Mesenchymal stem cell (in vitro differentiated cells and primary cell): ENCODE measurements around the gene CDH1.
A peak's percentile ranks its signal among the peaks of the same experiment; 100 is the strongest.

Experiments used
- DNase-seq: peaks from one replicate; pipeline ENCODE4 v3.0.0-alpha.2; 2013
- H2AFZ ChIP-seq: one replicate; pipeline ENCODE4 v1.6.1; 2013; ENCODE audit warnings: low read depth, mild to moderate bottlenecking, control low read depth, inconsistent platforms, low read length, moderate library complexity
- H2AK5ac ChIP-seq: 2 replicates; pipeline ENCODE4 v1.6.1; 2013; ENCODE audit warnings: low read length, moderate library complexity, mild to moderate bottlenecking, inconsistent platforms; ENCODE audit not compliant: severe bottlenecking
- H2BK120ac ChIP-seq: one replicate; pipeline ENCODE4 v1.6.1; 2013; ENCODE audit warnings: low read depth, mild to moderate bottlenecking, inconsistent platforms, low read length, moderate library complexity
- H2BK12ac ChIP-seq, 2 experiments: one replicate each; pipeline ENCODE4 v1.6.1; 2013; ENCODE audit warnings: inconsistent platforms in 2 of 2, low read length in 2 of 2, mild to moderate bottlenecking in 2 of 2, moderate library complexity in 2 of 2, control low read depth in 1 of 2
- H2BK15ac ChIP-seq: one replicate; pipeline ENCODE4 v1.6.1; 2013; ENCODE audit warnings: mild to moderate bottlenecking, low read depth, inconsistent platforms; ENCODE audit not compliant: poor library complexity, severe bottlenecking
- H2BK5ac ChIP-seq: 2 replicates; pipeline ENCODE4 v1.6.1; 2013; ENCODE audit warnings: low read depth, mild to moderate bottlenecking, low read length, control low read depth, inconsistent platforms; ENCODE audit not compliant: poor library complexity, severe bottlenecking
- H3K14ac ChIP-seq, 2 experiments: one replicate each; pipeline ENCODE4 v1.6.1; 2013; ENCODE audit warnings: inconsistent platforms in 2 of 2, low read length in 2 of 2, control low read depth in 1 of 2, mild to moderate bottlenecking in 1 of 2, moderate library complexity in 1 of 2
- H3K18ac ChIP-seq, 2 experiments: one replicate each; pipeline ENCODE4 v1.6.1; 2013; ENCODE audit warnings: inconsistent platforms in 2 of 2, low read length in 2 of 2, control low read depth in 1 of 2, low read depth in 1 of 2, mild to moderate bottlenecking in 1 of 2
- H3K23ac ChIP-seq, 2 experiments: one replicate each; pipeline ENCODE4 v1.6.1; 2013; ENCODE audit warnings: inconsistent platforms in 2 of 2, low read length in 2 of 2, mild to moderate bottlenecking in 2 of 2, moderate library complexity in 2 of 2, control low read depth in 1 of 2
- H3K27ac ChIP-seq: 2 replicates; pipeline ENCODE4 v1.5.1; 2013; ENCODE audit warnings: mild to moderate bottlenecking, moderate library complexity, low read length, control low read depth, inconsistent platforms; ENCODE audit not compliant: poor library complexity, severe bottlenecking
- H3K27me3 ChIP-seq, 2 experiments: 2 replicates each; pipeline versions ENCODE4 v1.6.1 to v1.7.0; 2013; ENCODE audit warnings: low read length in 2 of 2, mild to moderate bottlenecking in 2 of 2, moderate library complexity in 2 of 2, control low read depth in 1 of 2, inconsistent platforms in 1 of 2; ENCODE audit not compliant: control insufficient read depth in 1 of 2, insufficient read depth in 1 of 2
- H3K36me3 ChIP-seq, 2 experiments: 2 replicates each; pipeline versions ENCODE4 v1.6.1 to v1.7.0; 2013; ENCODE audit warnings: low read length in 2 of 2, control low read depth in 1 of 2, inconsistent platforms in 1 of 2, low read depth in 1 of 2, mild to moderate bottlenecking in 1 of 2; ENCODE audit not compliant: insufficient read depth in 2 of 2, control insufficient read depth in 1 of 2
- H3K4ac ChIP-seq, 2 experiments: one replicate each; pipeline ENCODE4 v1.6.1; 2013; ENCODE audit warnings: inconsistent platforms in 2 of 2, low read length in 2 of 2, mild to moderate bottlenecking in 2 of 2, moderate library complexity in 2 of 2, control low read depth in 1 of 2, low read depth in 1 of 2
- H3K4me1 ChIP-seq: 2 replicates; pipeline ENCODE4 v1.6.1; 2013; ENCODE audit warnings: low read depth, low read length, control low read depth; ENCODE audit not compliant: control insufficient read depth, insufficient read depth
- H3K4me2 ChIP-seq: 2 replicates; pipeline ENCODE4 v1.6.1; 2013; ENCODE audit warnings: low read length, mild to moderate bottlenecking, inconsistent platforms; ENCODE audit not compliant: poor library complexity, severe bottlenecking
- H3K4me3 ChIP-seq, 2 experiments: 2 replicates each; pipeline versions ENCODE4 v1.5.1 to v1.7.0; 2013; ENCODE audit warnings: low read length in 2 of 2, mild to moderate bottlenecking in 2 of 2, control low read depth in 1 of 2, low read depth in 1 of 2; ENCODE audit not compliant: insufficient read depth in 1 of 2
- H3K79me1 ChIP-seq: replicated peaks from 2 replicates; pipeline ENCODE4 v1.6.1; 2013; ENCODE audit warnings: mild to moderate bottlenecking, control low read depth, low read length, inconsistent platforms; ENCODE audit not compliant: poor library complexity, severe bottlenecking
- H3K9ac ChIP-seq: 2 replicates; pipeline ENCODE4 v1.7.0; 2013; ENCODE audit warnings: mild to moderate bottlenecking, low read length, moderate library complexity
- H3K9me3 ChIP-seq: 2 replicates; pipeline ENCODE4 v1.7.0; 2013; ENCODE audit warnings: mild to moderate bottlenecking, low read length; ENCODE audit not compliant: control insufficient read depth
- H4K8ac ChIP-seq: one replicate; pipeline ENCODE4 v1.6.1; 2013; ENCODE audit warnings: inconsistent platforms, mild to moderate bottlenecking, low read length, moderate library complexity
- H4K91ac ChIP-seq: one replicate; pipeline ENCODE4 v1.6.1; 2013; ENCODE audit warnings: mild to moderate bottlenecking, low read length, inconsistent platforms
- WGBS: methylation state at CpG from one replicate; pipeline ENCODE4 v1.1.7; 2013; ENCODE audit warnings: mixed read lengths; 5-methylcytosine and 5-hydroxymethylcytosine counted together

CDH1 gene

DNA sequence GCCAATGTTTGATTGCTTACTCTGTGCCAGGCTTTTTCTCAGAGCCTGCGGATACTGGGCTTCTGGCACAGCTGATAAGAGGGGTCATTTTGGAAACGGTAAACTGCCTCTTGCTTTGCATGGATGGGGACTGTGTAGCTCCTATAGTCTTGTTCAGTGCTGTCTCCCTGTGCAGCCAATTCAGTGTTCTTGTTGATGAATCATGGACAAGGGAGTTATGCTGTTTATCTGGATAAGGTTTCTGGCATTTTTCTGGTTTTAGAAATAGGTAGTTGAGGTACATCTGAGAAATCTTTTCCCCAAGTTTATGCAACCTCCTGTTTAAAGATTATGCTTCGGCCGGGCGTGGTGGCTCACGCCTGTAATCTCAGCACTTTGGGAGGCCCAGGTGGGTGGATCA, 89.6 kb downstream of the CDH1 start:
- Histone ChIP-seq H3K4me2 (no peak overlapping the region), H3K4me3 (no peak overlapping the region), H3K18ac (no peak overlapping the region), H3K9me3 (peaks cover 8% of the 10 kb centered on the region), H2BK15ac (no peak overlapping the region), H2BK12ac (no peak overlapping the region), H3K4ac (no peak overlapping the region), H3K9ac (no peak overlapping the region), H3K14ac (no peak overlapping the region), H4K91ac (no peak overlapping the region), H3K27ac (no peak overlapping the region), H3K4me1 (peaks cover 15% of the 10 kb centered on the region), H2BK5ac (no peak overlapping the region), H2AK5ac (no peak overlapping the region), H3K79me1 (peaks cover 3% of the 10 kb centered on the region), H2AFZ (no peak overlapping the region), H2BK120ac (no peak overlapping the region), H3K36me3 (no peaks in the 10 kb centered on the region), H3K27me3 (no peaks in the 10 kb centered on the region), H4K8ac (no peak overlapping the region), H3K23ac (no peak overlapping the region)
- DNase-seq, result no peak
- 97% methylated on average over 6 of the region's 6 CpGs for WGBS

DNA sequence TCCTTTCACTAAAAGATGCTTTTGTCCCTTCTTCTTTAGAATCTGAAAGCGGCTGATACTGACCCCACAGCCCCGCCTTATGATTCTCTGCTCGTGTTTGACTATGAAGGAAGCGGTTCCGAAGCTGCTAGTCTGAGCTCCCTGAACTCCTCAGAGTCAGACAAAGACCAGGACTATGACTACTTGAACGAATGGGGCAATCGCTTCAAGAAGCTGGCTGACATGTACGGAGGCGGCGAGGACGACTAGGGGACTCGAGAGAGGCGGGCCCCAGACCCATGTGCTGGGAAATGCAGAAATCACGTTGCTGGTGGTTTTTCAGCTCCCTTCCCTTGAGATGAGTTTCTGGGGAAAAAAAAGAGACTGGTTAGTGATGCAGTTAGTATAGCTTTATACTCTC, 96.2 kb downstream of the CDH1 start:
- Histone ChIP-seq H3K9me3 (no peaks in the 10 kb centered on the region), H3K23ac (no peak overlapping the region), H3K27me3 (peaks cover 0 to 3% of the 10 kb centered on the region in 2 experiments), H3K4me2 (no peak overlapping the region), H3K9ac (no peak overlapping the region), H4K91ac (no peak overlapping the region), H2BK15ac (no peak overlapping the region), H4K8ac (no peak overlapping the region), H3K4ac (no peak overlapping the region), H2BK5ac (no peak overlapping the region), H2BK120ac (no peak overlapping the region), H3K4me1 (no peaks in the 10 kb centered on the region), H3K14ac (no peak overlapping the region), H2AFZ (no peak overlapping the region), H3K4me3 (no peak overlapping the region), H3K18ac (no peak overlapping the region), H3K79me1 (no peaks in the 10 kb centered on the region), H2AK5ac (no peak overlapping the region), H2BK12ac (no peak overlapping the region), H3K36me3 (no peaks in the 10 kb centered on the region), H3K27ac (no peak overlapping the region)
- no peak for DNase-seq
- 95% methylated on average over 13 of the region's 14 CpGs for WGBS

DNA sequence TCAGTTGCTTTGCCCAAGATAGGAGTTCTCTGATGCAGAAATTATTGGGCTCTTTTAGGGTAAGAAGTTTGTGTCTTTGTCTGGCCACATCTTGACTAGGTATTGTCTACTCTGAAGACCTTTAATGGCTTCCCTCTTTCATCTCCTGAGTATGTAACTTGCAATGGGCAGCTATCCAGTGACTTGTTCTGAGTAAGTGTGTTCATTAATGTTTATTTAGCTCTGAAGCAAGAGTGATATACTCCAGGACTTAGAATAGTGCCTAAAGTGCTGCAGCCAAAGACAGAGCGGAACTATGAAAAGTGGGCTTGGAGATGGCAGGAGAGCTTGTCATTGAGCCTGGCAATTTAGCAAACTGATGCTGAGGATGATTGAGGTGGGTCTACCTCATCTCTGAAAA, 97.5 kb downstream of the CDH1 start:
- H3K27ac ChIP-seq, result no peak overlapping the region
- no peak overlapping the region for H3K4ac ChIP-seq
- no peak overlapping the region for H2AK5ac ChIP-seq
- H3K9ac ChIP-seq, result no peak overlapping the region
- H3K27me3 ChIP-seq, result peaks cover 0 to 3% of the 10 kb centered on the region in 2 experiments
- H3K18ac ChIP-seq, result no peak overlapping the region
- no peaks in the 10 kb centered on the region for H3K9me3 ChIP-seq
- no peak overlapping the region for H3K4me2 ChIP-seq
- H2BK12ac ChIP-seq, result no peak overlapping the region
- H2AFZ ChIP-seq, result no peak overlapping the region
- no peak overlapping the region for H3K23ac ChIP-seq
- no peak for DNase-seq
- H2BK120ac ChIP-seq, result no peak overlapping the region
- H2BK15ac ChIP-seq, result no peak overlapping the region
- H4K8ac ChIP-seq, result no peak overlapping the region
- H3K4me3 ChIP-seq, result no peak overlapping the region
- H3K36me3 ChIP-seq, result no peaks in the 10 kb centered on the region
- H2BK5ac ChIP-seq, result no peak overlapping the region
- H4K91ac ChIP-seq, result no peak overlapping the region
- no peaks in the 10 kb centered on the region for H3K79me1 ChIP-seq
- H3K14ac ChIP-seq, result no peak overlapping the region
- WGBS, result 92% methylated on average over 1 of the region's 1 CpG
- H3K4me1 ChIP-seq, result no peaks in the 10 kb centered on the region

DNA sequence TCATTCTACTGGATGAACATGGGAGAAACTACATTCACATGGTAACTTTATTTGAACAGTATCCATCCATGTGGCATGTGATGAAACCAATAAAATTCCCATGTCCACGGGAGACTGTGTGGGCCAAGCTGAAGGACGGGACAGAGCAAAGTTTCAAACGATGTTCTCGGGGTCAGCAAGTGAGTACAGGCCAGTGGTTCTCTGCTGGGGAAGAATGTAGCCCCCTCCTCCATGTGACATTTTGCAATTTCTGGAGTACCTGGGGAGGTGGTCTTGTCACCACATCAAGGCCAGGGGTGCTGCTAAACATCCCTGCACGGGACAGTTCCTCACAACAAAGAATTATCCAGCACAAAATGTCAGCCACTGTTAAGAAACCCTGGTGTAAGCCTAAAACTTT, 98.9 kb downstream of the CDH1 start:
- Histone ChIP-seq H3K36me3 (no peaks in the 10 kb centered on the region), H3K4me3 (no peak overlapping the region), H2BK120ac (no peak overlapping the region), H2BK12ac (no peak overlapping the region), H3K79me1 (no peaks in the 10 kb centered on the region), H4K91ac (no peak overlapping the region), H2BK15ac (no peak overlapping the region), H2AK5ac (peak overlapping the region; percentile 35), H3K9me3 (no peaks in the 10 kb centered on the region), H3K4me1 (no peaks in the 10 kb centered on the region), H2BK5ac (no peak overlapping the region), H3K14ac (no peak overlapping the region), H3K9ac (no peak overlapping the region), H3K4ac (no peak overlapping the region), H3K23ac (no peak overlapping the region), H2AFZ (no peak overlapping the region), H3K27me3 (peaks cover 0 to 3% of the 10 kb centered on the region in 2 experiments), H3K4me2 (no peak overlapping the region), H3K27ac (no peak overlapping the region), H3K18ac (no peak overlapping the region), H4K8ac (no peak overlapping the region)
- DNase-seq, result no peak
- WGBS, result 91% methylated on average over 4 of the region's 5 CpGs
